Kidney (tissue), 14 donors: ENCODE results near the gene C1orf116. TPM values are rescaled to one million over a fixed set of nuclear protein-coding genes. Genes with fewer than 3 reads are reported as not detected.

Experiments
- DNase-seq, 5 donors: peaks; one replicate each; pipeline ENCODE4 v3.0.0-alpha.2; 2013 to 2020
- FAIRE-seq: peaks from 2 replicates; lab custom pipeline; 2012; peaks lifted over from hg19 to GRCh38; lab: Jason Lieb, UNC
- H3K27ac ChIP-seq, 2 donors: one replicate each; pipeline ENCODE4 v1.7.0; 2013; ENCODE audit warnings: low read depth in 2 of 2, low read length in 2 of 2, inconsistent platforms in 1 of 2
- H3K27me3 ChIP-seq: one replicate; pipeline ENCODE4 v1.7.1; 2013; ENCODE audit warnings: low read length, inconsistent platforms; ENCODE audit not compliant: control insufficient read depth, insufficient read depth
- H3K36me3 ChIP-seq, 3 donors: one replicate each; pipeline versions ENCODE4 v1.7.0 to v1.7.1; 2013; ENCODE audit warnings: low read length in 3 of 3, control low read depth in 1 of 3, inconsistent platforms in 1 of 3; ENCODE audit not compliant: insufficient read depth in 3 of 3, control insufficient read depth in 2 of 3
- H3K4me1 ChIP-seq, 3 donors: one replicate each; pipeline versions ENCODE4 v1.7.0 to v1.7.1; 2013; ENCODE audit warnings: low read length in 3 of 3, inconsistent platforms in 1 of 3, low read depth in 1 of 3; ENCODE audit not compliant: control insufficient read depth in 2 of 3, insufficient read depth in 2 of 3
- H3K4me3 ChIP-seq, 3 donors: one replicate each; pipeline versions ENCODE4 v1.7.0 to v1.8.1; 2013; ENCODE audit warnings: low read length in 3 of 3, control low read depth in 1 of 3, inconsistent platforms in 1 of 3
- H3K9ac ChIP-seq, 3 donors: one replicate each; pipeline versions ENCODE4 v1.7.0 to v1.7.1; 2013; ENCODE audit warnings: low read length in 3 of 3, control low read depth in 1 of 3, inconsistent platforms in 1 of 3
- H3K9me3 ChIP-seq, 3 donors: one replicate each; pipeline versions ENCODE4 v1.7.0 to v1.7.1; 2013; ENCODE audit warnings: low read length in 3 of 3, control low read depth in 1 of 3, inconsistent platforms in 1 of 3; ENCODE audit not compliant: control insufficient read depth in 2 of 3, insufficient read depth in 1 of 3
- CTCF ChIP-seq: IDR thresholded peaks from 3 replicates; pipeline ENCODE4 v1.5.1; 2012; ENCODE audit warnings: mild to moderate bottlenecking, moderate library complexity, borderline replicate concordance; ENCODE audit not compliant: insufficient read depth; ENCODE audit errors: extremely low read depth
- intact Hi-C: fragments of 100-400 bp; cut with DNase I; formaldehyde crosslinking; loops from one replicate; pipeline ENCODE4 v1.11.1; 2022
- polyA plus RNA-seq: library from polyadenylated mRNA; stranded (reverse); fragments of 350-450 nt; fragmentation: Illumina TruSeq; extraction: RNeasy Lipid Tissue Mini Kit (QIAGEN cat#74804); gene quantifications from one replicate; pipeline ENCODE4 v1.2.3, GENCODE V29; 2014; ENCODE audit warnings: low read depth, low replicate concordance; ENCODE audit not compliant: insufficient read depth
- total RNA-seq: library from RNA; stranded (reverse); fragmentation: NEBNext Ultra II Directional; extraction: Animal tissue kit (Norgen Biotek cat#: 25700); gene quantifications from one replicate; pipeline ENCODE4 v1.2.1, GENCODE V29; 2021
- donor health status: control.
- donor health status: control.
- donor health status: control.
- donor health status: control.
- donor health status: control.
- donor health status: DM: yes; HTN: yes; CAD: no.
- donor health status: Normal renal cell carcinoma (clear cell type).

The C1orf116 gene
- total and polyA plus RNA-seq, 2 donors from 2014 or later = 11.9 to 19.6 TPM

DNA sequence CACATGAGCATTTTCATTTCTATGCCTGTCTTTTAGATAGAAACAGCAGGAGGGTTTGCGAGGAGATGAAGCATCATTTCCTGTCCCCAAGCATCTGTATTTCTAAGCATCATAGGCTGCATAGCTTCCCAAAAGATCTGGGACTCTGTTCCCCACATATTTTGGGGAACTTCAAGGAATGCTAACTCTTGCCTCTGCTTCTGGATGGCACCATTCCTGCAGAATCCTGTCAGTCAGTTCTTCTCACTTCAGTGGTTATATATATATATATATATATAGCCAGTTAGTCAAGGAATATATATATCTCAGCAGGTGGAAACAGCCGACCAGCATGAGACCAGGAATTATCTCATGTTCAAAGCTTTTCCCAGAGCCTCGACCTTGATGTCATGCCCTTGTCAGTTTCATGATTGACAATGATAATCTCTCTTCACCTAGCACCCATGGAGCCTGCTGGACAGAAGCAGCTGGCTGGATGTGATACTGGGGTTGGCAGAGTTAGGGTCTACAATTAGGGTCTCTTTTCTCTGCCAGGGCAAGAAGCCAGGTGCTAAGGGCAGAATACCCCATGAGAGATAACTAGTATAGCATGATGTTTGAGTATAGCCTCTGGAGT lies 22.9 kb upstream of the C1orf116 start:
- H3K27me3 ChIP-seq = no peaks in the 10 kb centered on the region
- TF ChIP-seq CTCF = no peak
- peaks cover 0 to 8% (median 3%) of the 10 kb centered on the region in 3 donors for H3K36me3 ChIP-seq
- no peak for DNase-seq
- peak overlapping the region in 2 of 3 donors; percentile 52 to 91 for H3K4me3 ChIP-seq
- peaks cover 0 to 22% (median 15%) of the 10 kb centered on the region in 3 donors for H3K4me1 ChIP-seq
- H3K9me3 ChIP-seq = no peaks in the 10 kb centered on the region
- peak overlapping the region; percentile 24 to 82 for H3K27ac ChIP-seq
- intact Hi-C loops = no loop called here
- FAIRE-seq = no peak
- H3K9ac ChIP-seq = peak overlapping the region in 1 of 3 donors; percentile 48

DNA sequence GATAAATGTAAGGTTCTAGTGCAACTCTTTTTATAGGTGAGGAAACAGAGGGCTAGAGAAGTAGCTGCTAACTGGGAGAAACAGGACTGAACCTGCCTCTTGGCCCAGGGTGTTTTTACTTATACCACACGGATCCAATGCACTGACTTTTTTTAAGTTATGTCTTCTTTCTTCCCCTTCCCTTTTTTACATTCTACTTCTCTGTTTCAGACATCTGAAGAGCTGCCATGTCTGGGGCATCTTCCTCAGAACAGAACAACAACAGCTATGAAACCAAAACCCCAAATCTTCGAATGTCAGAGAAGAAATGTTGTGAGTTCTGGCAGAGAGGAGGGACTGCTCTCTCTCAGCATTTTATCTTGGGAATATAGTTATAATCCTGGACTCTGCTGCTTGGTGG lies 21.9 kb upstream of the C1orf116 start:
- FAIRE-seq (no peak), DNase-seq (no peak)
- Histone ChIP-seq H3K9ac (peak overlapping the region in 1 of 3 donors; percentile 97), H3K9me3 (no peaks in the 10 kb centered on the region), H3K27me3 (no peaks in the 10 kb centered on the region), H3K4me1 (peaks cover 3 to 19% (median 16%) of the 10 kb centered on the region in 3 donors), H3K4me3 (peak overlapping the region in 2 of 3 donors; percentile 55 to 91), H3K27ac (peak overlapping the region; percentile 53 to 78), H3K36me3 (peaks cover 0 to 3% (median 0%) of the 10 kb centered on the region in 3 donors)
- intact Hi-C loops = no loop called here
- TF ChIP-seq CTCF = no peak

GRCh38 chr1:207052911-207053769 lies 20.6 kb upstream of the C1orf116 start, which contains the start of gene PFKFB2:
Gene PFKFB2, plus strand, starts transcription at chr1:207053275. Its CDS starts 1,443 bp downstream, at chr1:207054718.
- Histone ChIP-seq H3K9ac (peak within 1 kb of the TSS; percentile 95 to 97 (median 97)), H3K4me3 (peak within 1 kb of the TSS; percentile 91 to 97 (median 92)), H3K27ac (peak within 1 kb of the TSS; percentile 98 to 99), H3K4me1 (peaks cover 5 to 27% (median 16%) of the 10 kb centered on the region in 3 donors), H3K9me3 (no peaks in the 10 kb centered on the region), H3K27me3 (no peaks in the 10 kb centered on the region), H3K36me3 (peaks cover 5 to 11% (median 9%) of the 10 kb centered on the region in 3 donors)
- DNase-seq = peak; percentile 99
- TF ChIP-seq CTCF = peak; percentile 9
- intact Hi-C loops = no loop called here
- peak; percentile 84 for FAIRE-seq
